Measurements from ENCODE around the gene KLHL12. TPM values are rescaled to one million over a fixed set of nuclear protein-coding genes. Genes with fewer than 3 reads are reported as not detected.

KLHL12 gene
- polyA plus RNA-seq, 2 of the 4 experiments (the other 2 are of a cell fraction): 19.4 to 59.4 TPM

DNA sequence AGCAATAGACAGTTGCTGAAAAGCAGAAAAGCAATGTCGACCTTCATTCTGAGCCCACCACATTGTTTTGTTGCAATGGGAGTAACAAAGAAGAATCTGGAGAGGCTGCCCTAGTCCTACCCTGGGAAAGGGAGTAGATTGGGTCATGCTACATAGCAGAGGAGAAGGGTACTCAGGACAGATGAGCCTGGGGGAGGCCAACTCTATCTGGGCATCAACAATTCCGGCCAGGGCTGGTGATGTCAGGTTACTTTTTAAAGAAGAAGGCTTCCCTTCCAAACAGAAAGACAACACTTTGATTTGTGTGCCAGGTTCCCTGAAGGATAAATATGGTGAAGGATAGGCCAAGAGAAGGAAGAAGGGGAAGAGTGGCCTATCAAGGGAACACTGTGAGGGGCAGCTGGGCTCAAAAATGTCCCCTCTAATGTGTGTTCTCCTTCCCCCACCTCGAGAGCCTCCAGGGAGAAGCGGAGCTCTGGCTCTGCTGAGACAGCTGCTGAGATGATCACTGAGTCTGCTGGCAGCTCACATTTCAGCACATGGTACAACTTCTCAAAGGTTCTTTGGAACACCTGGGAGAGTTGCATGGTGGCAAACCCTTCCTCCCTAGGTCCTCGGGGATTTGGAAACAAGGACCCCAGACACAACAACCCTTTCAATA lies 34.3 kb upstream of the KLHL12 start:
- H3K4me3 ChIP-seq: no peak overlapping the region
- H3K27ac ChIP-seq: no peak overlapping the region
- no peak for FAIRE-seq
- no peaks in the 10 kb centered on the region for H3K9me3 ChIP-seq
- TF ChIP-seq POLR2A (IDR thresholded peaks at IDR 0.05; ENCODE audit: low read length): no peak
- TF ChIP-seq, protein P1, sequence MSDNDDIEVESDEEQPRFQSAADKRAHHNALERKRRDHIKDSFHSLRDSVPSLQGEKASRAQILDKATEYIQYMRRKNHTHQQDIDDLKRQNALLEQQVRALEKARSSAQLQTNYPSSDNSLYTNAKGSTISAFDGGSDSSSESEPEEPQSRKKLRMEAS (IDR thresholded peaks at IDR 0.05): no peak
- no peak for TF ChIP-seq ZC3H11A (IDR thresholded peaks at IDR 0.05)
- TF ChIP-seq PHF8 (IDR thresholded peaks at IDR 0.05; ENCODE audit: borderline replicate concordance, low read depth): no peak
- TF ChIP-seq RARB (CRISPR knock-in tag; IDR thresholded peaks at IDR 0.05): no peak
- no peak for TF ChIP-seq CBX8 (IDR thresholded peaks at IDR 0.05)
- TF ChIP-seq JUN (IDR thresholded peaks at IDR 0.05): no peak
- no peak for TF ChIP-seq HEYL (CRISPR knock-in tag; IDR thresholded peaks at IDR 0.05)
- H3K4me2 ChIP-seq: no peak overlapping the region
- 73% methylated on average over 5 of the region's 5 CpGs for WGBS (ENCODE audit: missing lambda C conversion rate)
- peaks cover 24% of the 10 kb centered on the region for H3K4me1 ChIP-seq
- ChIA-PET POLR2A (no interaction called here), CTCF (no interaction called here)
- ATAC-seq: no peak
- no peak for DNase-seq (ENCODE audit: low read depth in 1 of 2, low spot score in 1 of 2)

DNA sequence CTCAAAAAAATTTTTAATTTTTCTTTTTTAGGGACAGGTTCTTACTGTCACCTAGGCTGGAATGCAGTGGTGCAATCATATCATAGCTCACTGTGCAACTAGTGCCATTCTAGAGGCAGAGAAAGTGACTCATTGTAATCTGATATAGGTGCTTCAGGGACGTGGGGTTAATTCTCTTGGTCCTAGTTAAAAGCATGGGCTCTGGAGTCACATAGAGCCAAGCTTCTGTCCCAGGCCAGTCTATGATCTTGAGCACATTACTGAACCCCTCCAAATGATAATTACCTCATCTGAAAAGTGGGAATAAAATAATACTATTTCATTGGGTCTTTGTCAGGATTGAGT lies 32.2 kb upstream of the KLHL12 start:
- Histone ChIP-seq H3K4me1 (peaks cover 27% of the 10 kb centered on the region), H3K4me2 (peak overlapping the region; percentile 91), H3K27ac (0 out of 6 replicates have a peak overlapping the region, but pooled peaks of 1 of the 2 experiments have one; percentile 6), H3K4me3 (no peak overlapping the region), H3K9me3 (no peaks in the 10 kb centered on the region)
- POLR2A ChIA-PET: interaction anchor here (0.6 to 1.3 kb wide), 2 partner anchors 48 to 618 kb away, joined by 3 to 5 read pairs; partner anchors contain the start of gene TMEM183A
- CTCF ChIA-PET: interaction anchor here (0.7 to 1.8 kb wide), 3 partner anchors 11 to 16 kb away, joined by 3 to 5 read pairs (median 3); no protein-coding TSS in a partner anchor
- WGBS (ENCODE audit: missing lambda C conversion rate): 5% methylated on average over 1 of the region's 1 CpG
- DNase-seq (ENCODE audit: low read depth in 1 of 2, low spot score in 1 of 2) (peak; percentile 37 to 64), ATAC-seq (peak; percentile 31 to 54; a peak in 4 of 6 replicates), FAIRE-seq (no peak)
- TF ChIP-seq FOSL2 (IDR thresholded peaks at IDR 0.05) (no peak), FOSL2 (CRISPR knock-in tag; IDR thresholded peaks at IDR 0.05) (peak; percentile 61), CEBPB (IDR thresholded peaks at IDR 0.05) (peak in 1 of 2 experiments; percentile 47; a peak in 1 of 4 replicates), JUNB (IDR thresholded peaks at IDR 0.05) (no peak)

DNA sequence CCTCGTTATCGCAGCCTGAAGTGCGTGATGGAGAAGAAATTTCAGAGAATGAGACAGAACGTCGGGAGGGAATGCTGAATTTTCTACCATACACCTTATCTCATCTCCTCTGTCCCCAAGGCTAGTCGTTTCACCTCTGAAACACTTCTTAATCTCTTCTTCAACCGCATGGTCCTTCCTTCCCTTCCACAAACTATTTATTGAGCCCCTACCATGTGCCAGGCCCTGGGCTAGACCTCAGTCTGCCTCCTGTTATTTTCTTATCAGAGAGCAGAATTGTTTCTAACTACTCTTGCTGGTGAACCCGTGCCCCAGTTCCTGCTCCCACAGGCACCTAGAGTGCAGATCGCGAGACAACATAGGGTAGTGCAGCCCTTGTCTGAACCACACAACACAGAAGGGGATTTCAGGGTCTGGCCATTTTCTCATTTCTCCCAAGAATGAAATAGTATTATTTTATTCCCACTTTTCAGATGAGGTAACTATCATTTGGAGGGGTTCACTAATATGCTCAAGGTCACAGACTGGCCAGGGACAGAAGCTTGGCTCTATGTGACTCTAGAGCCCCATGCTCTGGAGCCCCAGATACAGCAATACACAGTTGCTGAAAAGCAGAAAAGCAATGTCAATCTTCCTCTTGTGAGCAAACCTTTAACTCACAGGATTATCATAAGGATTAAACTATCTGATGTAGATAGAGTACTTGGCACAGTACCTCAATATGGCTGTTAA lies 31.7 kb upstream of the KLHL12 start:
- 6% methylated on average over 10 of the region's 10 CpGs for WGBS (ENCODE audit: missing lambda C conversion rate)

More for the DNA sequence above, 31.7 kb upstream of the KLHL12 start:
- ChIA-PET POLR2A (interaction anchor here (0.6 to 1.3 kb wide), 2 partner anchors 48 to 618 kb away, joined by 3 to 5 read pairs; partner anchors contain the start of gene TMEM183A), CTCF (interaction anchor here (0.7 to 1.8 kb wide), 3 partner anchors 11 to 17 kb away, joined by 3 to 5 read pairs (median 3); no protein-coding TSS in a partner anchor)
- ATAC-seq: peak; percentile 19 to 44; a peak in 5 of 6 replicates
- no peaks in the 10 kb centered on the region for H3K9me3 ChIP-seq
- peak overlapping the region; percentile 54 to 97; a peak in 5 of 6 replicates for H3K27ac ChIP-seq
- peak overlapping the region; percentile 96 for H3K4me3 ChIP-seq
- no peak for DNase-seq (ENCODE audit: low read depth in 1 of 2, low spot score in 1 of 2)
- H3K4me1 ChIP-seq: peaks cover 33% of the 10 kb centered on the region
- TF ChIP-seq NPAS2 (CRISPR knock-in tag; IDR thresholded peaks at IDR 0.05; ENCODE audit: borderline replicate concordance): no peak
- TF ChIP-seq, protein P2, sequence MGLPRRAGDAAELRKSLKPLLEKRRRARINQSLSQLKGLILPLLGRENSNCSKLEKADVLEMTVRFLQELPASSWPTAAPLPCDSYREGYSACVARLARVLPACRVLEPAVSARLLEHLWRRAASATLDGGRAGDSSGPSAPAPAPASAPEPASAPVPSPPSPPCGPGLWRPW (IDR thresholded peaks at IDR 0.05): no peak
- no peak for TF ChIP-seq JUNB (IDR thresholded peaks at IDR 0.05)
- TF ChIP-seq ZFP36 (IDR thresholded peaks at IDR 0.05; ENCODE audit: borderline replicate concordance, partially characterized antibody): no peak
- TF ChIP-seq PBX3 (IDR thresholded peaks at IDR 0.05): no peak
- TF ChIP-seq BHLHE40 (IDR thresholded peaks at IDR 0.05; ENCODE audit: low read depth, low read length): no peak
- no peak for TF ChIP-seq BCL3 (IDR thresholded peaks at IDR 0.05)
- TF ChIP-seq TFCP2L1 (CRISPR knock-in tag; IDR thresholded peaks at IDR 0.05): no peak
- no peak for TF ChIP-seq HOXA7 (CRISPR knock-in tag; IDR thresholded peaks at IDR 0.05)
- TF ChIP-seq POLR2AphosphoS2 (conservative IDR thresholded peaks at IDR 0.05; ENCODE audit: low read length): no peak
- TF ChIP-seq MAFK (IDR thresholded peaks at IDR 0.05; ENCODE audit: partially characterized antibody): no peak
- no peak for TF ChIP-seq ESRRA (IDR thresholded peaks at IDR 0.05; ENCODE audit: borderline replicate concordance, low read length)
- no peak for TF ChIP-seq CBX8 (IDR thresholded peaks at IDR 0.05)
- TF ChIP-seq, protein P3, sequence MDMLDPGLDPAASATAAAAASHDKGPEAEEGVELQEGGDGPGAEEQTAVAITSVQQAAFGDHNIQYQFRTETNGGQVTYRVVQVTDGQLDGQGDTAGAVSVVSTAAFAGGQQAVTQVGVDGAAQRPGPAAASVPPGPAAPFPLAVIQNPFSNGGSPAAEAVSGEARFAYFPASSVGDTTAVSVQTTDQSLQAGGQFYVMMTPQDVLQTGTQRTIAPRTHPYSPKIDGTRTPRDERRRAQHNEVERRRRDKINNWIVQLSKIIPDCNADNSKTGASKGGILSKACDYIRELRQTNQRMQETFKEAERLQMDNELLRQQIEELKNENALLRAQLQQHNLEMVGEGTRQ (IDR thresholded peaks at IDR 0.05): no peak
- no peak for TF ChIP-seq RNF2 (IDR thresholded peaks at IDR 0.05; ENCODE audit: borderline replicate concordance, low read depth)
- TF ChIP-seq GATA3 (IDR thresholded peaks at IDR 0.05; ENCODE audit: borderline replicate concordance): no peak
- TF ChIP-seq CHD4 (IDR thresholded peaks at IDR 0.05; ENCODE audit: borderline replicate concordance): no peak
- no peak for FAIRE-seq
- H3K4me2 ChIP-seq: peak overlapping the region; percentile 91
